GOT3 (cell line): ENCODE data around the gene TMEM184B.
A peak's percentile ranks its signal among the peaks of the same experiment; 100 is the strongest.

Experiments
- DNase-seq: peaks from one replicate; lab custom pipeline; 2025; ENCODE audit warnings: mixed read lengths; lab: John Stamatoyannopoulos, UW

Gene TMEM184B

DNA sequence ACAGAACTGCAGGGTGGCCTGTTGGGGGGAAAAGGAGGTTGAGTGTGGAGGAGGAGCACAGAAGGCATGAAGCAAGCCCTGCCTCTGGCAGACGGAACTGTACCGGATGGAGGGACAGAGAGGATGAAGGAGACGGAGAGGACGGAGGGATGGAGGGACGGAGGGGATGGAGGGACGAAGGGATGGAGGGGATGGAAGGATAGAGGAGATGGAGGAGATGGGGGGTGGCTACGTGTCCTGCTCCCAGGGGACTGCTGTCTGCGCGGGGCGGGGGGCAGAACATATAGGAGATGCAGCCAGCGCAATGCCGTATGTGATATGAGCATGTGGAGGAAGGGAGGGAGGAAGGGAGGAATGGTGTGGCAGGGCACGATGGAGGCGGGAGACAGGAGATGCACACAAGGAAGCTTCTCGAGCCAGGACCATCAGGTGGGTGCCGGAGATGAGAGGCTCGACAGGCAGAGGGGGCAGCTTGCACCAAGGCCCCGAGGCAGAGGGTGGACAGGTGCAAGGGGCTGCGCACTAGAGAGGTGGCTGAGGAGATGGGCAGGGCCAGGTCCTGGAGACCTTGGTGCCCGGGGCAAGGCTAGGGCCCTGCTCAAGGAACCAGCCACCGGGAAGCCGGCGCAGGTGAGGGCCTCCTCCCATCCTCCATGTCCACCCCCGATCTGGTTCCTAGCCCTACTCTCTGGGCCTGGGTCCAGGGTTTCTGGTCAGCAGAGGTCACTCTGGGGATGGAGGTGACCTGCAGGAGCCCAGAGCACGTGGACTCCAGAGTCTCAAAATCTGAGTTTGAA, 45.8 kb downstream of the TMEM184B start:
- DNase-seq, result no peak

GRCh38 chr22:38223289-38223960, 49.4 kb downstream of the TMEM184B start:
- no peak for DNase-seq

DNA sequence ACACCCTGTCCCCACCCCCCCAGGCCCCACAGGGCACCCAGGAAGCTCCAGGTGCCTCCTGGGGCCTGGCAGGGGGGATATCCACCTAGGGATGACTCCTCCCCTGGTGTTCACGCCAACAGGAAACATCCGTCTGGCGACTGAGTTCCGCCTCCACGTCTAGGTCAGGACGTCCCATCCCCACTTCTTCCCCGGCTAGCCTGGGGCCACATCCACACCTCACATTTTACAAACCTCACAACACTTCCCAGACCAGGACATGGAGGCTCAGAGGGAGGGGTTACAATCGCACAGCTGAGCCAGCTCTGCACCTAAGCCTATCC, 50.1 kb downstream of the TMEM184B start:
- DNase-seq, result no peak

GRCh38 chr22:38221908-38222796, 50.7 kb downstream of the TMEM184B start:
- DNase-seq, result no peak

DNA sequence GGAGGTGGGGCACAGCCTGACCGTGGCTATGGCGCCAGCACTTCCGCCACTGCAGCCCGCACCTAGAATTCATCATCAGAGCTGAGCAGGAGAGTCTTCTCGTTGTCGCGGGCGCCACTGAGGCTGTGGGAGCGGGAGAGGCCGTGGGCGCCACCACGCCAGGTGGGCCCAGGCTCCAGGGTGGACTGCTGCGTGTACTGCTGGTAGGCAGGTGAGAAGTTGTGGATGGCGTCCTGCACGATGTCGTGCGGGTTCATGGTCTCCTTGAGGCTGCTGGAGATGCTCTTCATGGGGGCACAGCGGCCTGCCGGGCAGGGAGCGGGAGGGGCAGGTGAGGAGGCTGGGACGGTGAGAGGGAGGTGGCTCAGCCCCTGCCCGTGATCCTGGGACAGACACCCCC, 51.4 kb downstream of the TMEM184B start:
- no peak for DNase-seq

DNA sequence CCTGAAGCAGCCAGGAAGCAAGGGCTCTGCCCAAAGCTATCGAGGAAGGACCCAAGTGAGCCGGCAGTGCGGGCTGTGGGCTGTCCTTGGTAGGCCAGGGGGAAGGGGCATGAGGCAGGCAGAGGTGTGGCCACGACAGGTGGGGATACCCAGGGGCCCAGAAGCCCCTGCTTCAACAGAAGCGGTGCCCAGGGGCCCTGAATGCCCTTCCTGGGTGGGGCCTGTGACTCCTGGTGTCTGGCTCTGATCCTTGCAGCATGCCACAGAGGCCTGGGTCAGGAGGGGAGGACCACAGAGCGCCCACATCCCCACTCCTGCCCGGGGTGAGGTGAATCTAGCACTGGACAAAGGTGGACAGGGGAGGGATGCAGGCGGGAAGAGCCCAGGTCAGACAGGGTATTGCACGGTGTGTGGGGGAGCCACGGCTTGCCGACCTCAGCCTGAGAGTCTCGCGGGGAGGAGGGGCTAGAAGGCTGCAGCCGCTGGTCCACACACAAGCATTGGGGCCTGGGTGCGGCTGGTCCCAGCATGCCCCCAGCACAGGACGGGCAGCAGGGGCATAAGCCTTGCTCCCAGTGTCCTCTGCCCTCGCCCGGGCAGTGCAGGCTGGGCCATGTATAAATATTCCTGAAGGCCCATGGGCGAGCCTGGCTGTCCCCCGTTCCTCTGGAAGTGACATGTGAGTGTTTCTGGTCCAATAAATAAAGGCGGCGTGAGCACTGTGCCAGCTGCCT, 52.0 kb downstream of the TMEM184B start:
- no peak for DNase-seq

DNA sequence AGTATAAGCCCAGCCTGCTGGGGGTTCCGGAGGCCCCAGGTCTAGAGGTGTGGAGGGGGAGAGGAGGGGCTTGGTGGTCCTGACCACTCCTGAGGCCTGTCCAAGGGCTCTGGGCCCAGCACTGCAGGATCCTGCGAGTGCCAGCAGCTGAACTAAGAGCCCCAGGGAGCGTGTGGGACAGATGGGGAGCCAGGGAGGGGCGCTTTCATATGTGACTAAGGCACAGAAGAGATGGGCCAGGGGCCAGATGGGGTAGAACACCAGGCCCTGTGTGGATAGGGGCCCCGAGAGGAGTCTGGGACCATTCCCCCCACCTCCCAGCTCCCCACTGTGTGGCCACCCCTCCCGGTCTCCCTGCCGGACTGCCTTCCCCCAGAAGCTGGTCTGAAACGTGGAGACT, 52.6 kb downstream of the TMEM184B start:
- no peak for DNase-seq

GRCh38 chr22:38219632-38220031, 53.2 kb downstream of the TMEM184B start:
- no peak for DNase-seq

- DNase-seq, result peak; percentile 71
These were observed 53.9 kb downstream of the TMEM184B start for GRCh38 chr22:38218661-38219622.

- no peak for DNase-seq
These were observed 57.4 kb downstream of the TMEM184B start for GRCh38 chr22:38215156-38216038.

DNA sequence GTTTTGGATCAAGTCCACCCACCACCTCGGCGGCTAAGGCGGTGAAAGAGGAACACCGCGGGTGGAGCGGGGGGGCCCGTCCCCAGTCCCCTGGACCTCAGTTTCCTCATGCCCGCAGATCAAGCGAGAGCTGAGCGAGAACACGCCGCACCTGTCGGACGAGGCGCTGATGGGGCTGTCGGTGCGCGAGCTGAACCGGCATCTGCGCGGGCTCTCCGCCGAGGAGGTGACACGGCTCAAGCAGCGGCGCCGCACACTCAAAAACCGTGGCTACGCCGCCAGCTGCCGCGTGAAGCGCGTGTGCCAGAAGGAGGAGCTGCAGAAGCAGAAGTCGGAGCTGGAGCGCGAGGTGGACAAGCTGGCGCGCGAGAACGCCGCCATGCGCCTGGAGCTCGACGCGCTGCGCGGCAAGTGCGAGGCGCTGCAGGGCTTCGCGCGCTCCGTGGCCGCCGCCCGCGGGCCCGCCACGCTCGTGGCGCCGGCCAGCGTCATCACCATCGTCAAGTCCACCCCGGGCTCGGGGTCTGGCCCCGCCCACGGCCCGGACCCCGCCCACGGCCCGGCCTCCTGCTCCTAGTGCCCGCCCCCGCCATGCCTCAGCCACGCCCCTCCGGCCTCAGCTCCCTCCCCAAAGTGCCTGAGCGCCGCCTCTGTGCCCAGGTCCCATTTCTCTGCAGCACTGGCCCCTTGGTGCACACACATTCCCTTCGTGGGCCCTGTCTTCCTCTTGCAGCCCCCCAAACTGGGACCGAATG, 58.3 kb downstream of the TMEM184B start:
- DNase-seq, result no peak

DNA sequence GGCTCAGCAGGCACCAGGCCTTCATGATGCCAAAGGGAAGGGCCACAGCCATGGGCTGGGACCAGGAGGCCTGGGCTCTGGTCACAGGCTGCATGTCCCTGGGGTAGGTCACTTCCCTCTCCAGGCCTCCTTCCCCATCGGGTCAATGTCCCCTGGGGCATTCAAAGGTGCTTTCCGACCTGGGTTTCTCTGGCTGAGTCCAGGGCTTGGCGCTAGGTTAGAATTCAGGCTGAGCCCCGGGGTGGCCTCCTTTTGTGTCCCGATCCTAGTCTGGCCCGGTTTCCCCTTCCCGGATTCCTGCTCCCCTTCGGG, 58.9 kb downstream of the TMEM184B start:
- no peak for DNase-seq

- no peak for DNase-seq
These were observed 59.4 kb downstream of the TMEM184B start for GRCh38 chr22:38213319-38213989.

GRCh38 chr22:38212442-38212841, 60.4 kb downstream of the TMEM184B start:
- no peak for DNase-seq

- no peak for DNase-seq
These were observed 61.3 kb downstream of the TMEM184B start for GRCh38 chr22:38211556-38211955.

DNA sequence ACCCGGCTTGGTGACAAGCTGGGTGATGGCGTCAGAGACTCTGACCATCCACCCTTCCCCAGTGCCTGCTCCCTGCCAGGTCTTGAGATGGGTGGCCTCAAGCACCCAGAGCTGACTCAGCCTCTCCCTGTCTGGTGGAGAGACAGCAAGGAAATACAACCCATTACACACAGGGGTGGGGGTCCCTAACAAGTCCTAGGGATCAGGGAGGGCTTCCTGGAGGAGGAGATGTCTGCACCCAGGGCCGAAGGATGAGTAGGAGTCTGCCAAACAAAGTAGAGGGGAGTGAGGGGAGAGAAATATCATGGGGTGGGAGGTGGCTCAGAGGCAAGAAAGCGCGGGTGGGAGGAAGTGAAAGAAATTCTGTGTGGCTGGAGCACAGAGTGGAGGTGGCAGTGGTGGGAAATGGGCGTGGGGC, 64.2 kb downstream of the TMEM184B start:
- no peak for DNase-seq

GRCh38 chr22:38207898-38208432, 64.8 kb downstream of the TMEM184B start:
- DNase-seq, result no peak
